Measurements from ENCODE around the gene SBK1.

SBK1 gene

GRCh38 chr16:28307936-28308335 is 15.6 kb downstream of the SBK1 start:
- H3K4me3 Mint-ChIP-seq: no peak overlapping the region
- ATAC-seq (replicated peaks): no peak

GRCh38 chr16:28308794-28309584 is 16.7 kb downstream of the SBK1 start:
- Mint-ChIP-seq H3K4me1 (peaks cover 5 to 7% of the 10 kb centered on the region in 2 donors), H3K27ac (no peak overlapping the region)

More at GRCh38 chr16:28307936-28308335, 15.6 kb downstream of the SBK1 start:
- no peak overlapping the region for H3K27ac Mint-ChIP-seq
- no peak for DNase-seq
- H3K9me3 Mint-ChIP-seq: peaks cover 0 to 1% of the 10 kb centered on the region in 2 donors
- no peaks in the 10 kb centered on the region for H3K27me3 Mint-ChIP-seq
- H3K36me3 Mint-ChIP-seq: no peaks in the 10 kb centered on the region
- H3K4me1 Mint-ChIP-seq: peaks cover 5 to 7% of the 10 kb centered on the region in 2 donors

GRCh38 chr16:28309811-28310311 is 17.5 kb downstream of the SBK1 start:
- no peak overlapping the region for H3K27ac Mint-ChIP-seq
- H3K9me3 Mint-ChIP-seq: peaks cover 0 to 1% of the 10 kb centered on the region in 2 donors
- ATAC-seq (replicated peaks) (peak; percentile 78 to 81), DNase-seq (peak; percentile 43)
- H3K4me1 Mint-ChIP-seq: peaks cover 5 to 7% of the 10 kb centered on the region in 2 donors
- H3K4me3 Mint-ChIP-seq: no peak overlapping the region
- no peaks in the 10 kb centered on the region for H3K36me3 Mint-ChIP-seq
- H3K27me3 Mint-ChIP-seq: peaks cover 4 to 5% of the 10 kb centered on the region in 2 donors

More at GRCh38 chr16:28308794-28309584, 16.7 kb downstream of the SBK1 start:
- DNase-seq: no peak
- Mint-ChIP-seq H3K27me3 (no peaks in the 10 kb centered on the region), H3K4me3 (no peak overlapping the region), H3K9me3 (peaks cover 0 to 1% of the 10 kb centered on the region in 2 donors), H3K36me3 (no peaks in the 10 kb centered on the region)
- ATAC-seq (replicated peaks): no peak

GRCh38 chr16:28310796-28311195 is 18.5 kb downstream of the SBK1 start:
- no peak overlapping the region for H3K4me3 Mint-ChIP-seq
- ATAC-seq (replicated peaks) (no peak), DNase-seq (no peak)
- H3K27me3 Mint-ChIP-seq: peaks cover 4 to 7% of the 10 kb centered on the region in 2 donors
- H3K36me3 Mint-ChIP-seq: no peaks in the 10 kb centered on the region
- H3K27ac Mint-ChIP-seq: no peak overlapping the region
- H3K4me1 Mint-ChIP-seq: peaks cover 5 to 7% of the 10 kb centered on the region in 2 donors
- peaks cover 0 to 1% of the 10 kb centered on the region in 2 donors for H3K9me3 Mint-ChIP-seq

- no peak overlapping the region for H3K27ac Mint-ChIP-seq
- H3K4me1 Mint-ChIP-seq: peaks cover 5 to 7% of the 10 kb centered on the region in 2 donors
- no peak overlapping the region for H3K4me3 Mint-ChIP-seq
These were observed 19.1 kb downstream of the SBK1 start for GRCh38 chr16:28311413-28311812.

GRCh38 chr16:28311913-28312312 is 19.6 kb downstream of the SBK1 start:
- H3K4me3 Mint-ChIP-seq: no peak overlapping the region
- ATAC-seq (replicated peaks): no peak
- no peak for DNase-seq
- peaks cover 4 to 7% of the 10 kb centered on the region in 2 donors for H3K27me3 Mint-ChIP-seq
- H3K4me1 Mint-ChIP-seq: peaks cover 7 to 8% of the 10 kb centered on the region in 2 donors
- no peak overlapping the region for H3K27ac Mint-ChIP-seq
- no peaks in the 10 kb centered on the region for H3K36me3 Mint-ChIP-seq
- peaks cover 0 to 1% of the 10 kb centered on the region in 2 donors for H3K9me3 Mint-ChIP-seq

More at GRCh38 chr16:28311413-28311812, 19.1 kb downstream of the SBK1 start:
- H3K9me3 Mint-ChIP-seq: peaks cover 0 to 1% of the 10 kb centered on the region in 2 donors
- H3K27me3 Mint-ChIP-seq: peaks cover 4 to 7% of the 10 kb centered on the region in 2 donors
- DNase-seq (no peak), ATAC-seq (replicated peaks) (no peak)
- H3K36me3 Mint-ChIP-seq: no peaks in the 10 kb centered on the region

GRCh38 chr16:28312327-28312726 is 20.0 kb downstream of the SBK1 start:
- no peak for ATAC-seq (replicated peaks)
- Mint-ChIP-seq H3K36me3 (no peaks in the 10 kb centered on the region), H3K4me3 (no peak overlapping the region), H3K27ac (no peak overlapping the region), H3K4me1 (peaks cover 9 to 10% of the 10 kb centered on the region in 2 donors), H3K9me3 (peaks cover 0 to 1% of the 10 kb centered on the region in 2 donors), H3K27me3 (peaks cover 4 to 7% of the 10 kb centered on the region in 2 donors)
- DNase-seq: no peak

- no peaks in the 10 kb centered on the region for H3K36me3 Mint-ChIP-seq
- peaks cover 4 to 7% of the 10 kb centered on the region in 2 donors for H3K27me3 Mint-ChIP-seq
- peaks cover 0 to 1% of the 10 kb centered on the region in 2 donors for H3K9me3 Mint-ChIP-seq
- peaks cover 9 to 10% of the 10 kb centered on the region in 2 donors for H3K4me1 Mint-ChIP-seq
- DNase-seq (no peak), ATAC-seq (replicated peaks) (no peak)
- H3K27ac Mint-ChIP-seq: no peak overlapping the region
- H3K4me3 Mint-ChIP-seq: no peak overlapping the region
These were observed 21.3 kb downstream of the SBK1 start for GRCh38 chr16:28313587-28313986.

GRCh38 chr16:28316054-28316453 is 23.7 kb downstream of the SBK1 start:
- Mint-ChIP-seq H3K36me3 (no peaks in the 10 kb centered on the region), H3K9me3 (no peaks in the 10 kb centered on the region), H3K4me1 (peaks cover 2 to 5% of the 10 kb centered on the region in 2 donors), H3K27me3 (peaks cover 4 to 7% of the 10 kb centered on the region in 2 donors), H3K27ac (no peak overlapping the region), H3K4me3 (no peak overlapping the region)
- ATAC-seq (replicated peaks): no peak
- DNase-seq: no peak

GRCh38 chr16:28317040-28317880 is 24.9 kb downstream of the SBK1 start:
- H3K36me3 Mint-ChIP-seq: no peaks in the 10 kb centered on the region
- DNase-seq (peak; percentile 51), ATAC-seq (replicated peaks) (peak; percentile 81 to 83)
- no peak overlapping the region for H3K27ac Mint-ChIP-seq
- no peaks in the 10 kb centered on the region for H3K9me3 Mint-ChIP-seq
- H3K27me3 Mint-ChIP-seq: peaks cover 4 to 7% of the 10 kb centered on the region in 2 donors
- H3K4me3 Mint-ChIP-seq: no peak overlapping the region
- peaks cover 4 to 12% of the 10 kb centered on the region in 2 donors for H3K4me1 Mint-ChIP-seq

GRCh38 chr16:28318042-28318744 is 25.9 kb downstream of the SBK1 start:
- ATAC-seq (replicated peaks) (no peak), DNase-seq (no peak)
- peaks cover 6 to 12% of the 10 kb centered on the region in 2 donors for H3K4me1 Mint-ChIP-seq
- no peaks in the 10 kb centered on the region for H3K36me3 Mint-ChIP-seq
- no peaks in the 10 kb centered on the region for H3K9me3 Mint-ChIP-seq
- no peak overlapping the region for H3K4me3 Mint-ChIP-seq
- no peak overlapping the region for H3K27ac Mint-ChIP-seq
- peaks cover 4 to 7% of the 10 kb centered on the region in 2 donors for H3K27me3 Mint-ChIP-seq

GRCh38 chr16:28319476-28320022 is 27.2 kb downstream of the SBK1 start:
- no peak for DNase-seq
- Mint-ChIP-seq H3K27me3 (peaks cover 2 to 4% of the 10 kb centered on the region in 2 donors), H3K36me3 (no peaks in the 10 kb centered on the region)

GRCh38 chr16:28320023-28320561 is 27.8 kb downstream of the SBK1 start:
- no peaks in the 10 kb centered on the region for H3K9me3 Mint-ChIP-seq
- no peak overlapping the region for H3K4me3 Mint-ChIP-seq
- no peaks in the 10 kb centered on the region for H3K36me3 Mint-ChIP-seq
- no peaks in the 10 kb centered on the region for H3K27me3 Mint-ChIP-seq
- DNase-seq (no peak), ATAC-seq (replicated peaks) (no peak)
- no peak overlapping the region for H3K27ac Mint-ChIP-seq
- peaks cover 6 to 12% of the 10 kb centered on the region in 2 donors for H3K4me1 Mint-ChIP-seq

More at GRCh38 chr16:28319476-28320022, 27.2 kb downstream of the SBK1 start:
- peaks cover 6 to 12% of the 10 kb centered on the region in 2 donors for H3K4me1 Mint-ChIP-seq
- no peak for ATAC-seq (replicated peaks)
- H3K27ac Mint-ChIP-seq: no peak overlapping the region
- no peak overlapping the region for H3K4me3 Mint-ChIP-seq
- no peaks in the 10 kb centered on the region for H3K9me3 Mint-ChIP-seq

All from stimulated activated naive B cell treated with anti-CD40 and anti-IgM and Interleukin-4, amounts not matched to agents 10 μg/mL and 1 μg/mL and 100 μg/mL, for 72 hours (primary cell).